Lower lobe of right lung (tissue), 2 donors: ENCODE data around the gene KLF11. TPM values are rescaled to one million over a fixed set of nuclear protein-coding genes. Genes with fewer than 3 reads are reported as not detected.
A peak's percentile ranks its signal among the peaks of the same experiment; 100 is the strongest.

Experiments
- ATAC-seq, 2 donors: fragments of 200-7000 bp; cut with Tn5 transposase; one replicate each; pipeline ENCODE4 v1.9.1; 2020 to 2022; ENCODE audit warnings: mild to moderate bottlenecking in 2 of 2, moderate library complexity in 2 of 2
- DNase-seq: peaks from one replicate; pipeline ENCODE4 v3.0.0-alpha.2; 2020
- H3K27ac ChIP-seq: fragments of 200-600 bp; one replicate; pipeline ENCODE4 v1.8.0; 2022
- H3K27me3 ChIP-seq: fragments of 200-600 bp; one replicate; pipeline ENCODE4 v1.8.0; 2022; ENCODE audit warnings: low read depth
- H3K36me3 ChIP-seq: fragments of 200-600 bp; one replicate; pipeline ENCODE4 v1.8.0; 2022; ENCODE audit warnings: mild to moderate bottlenecking
- H3K4me1 ChIP-seq: fragments of 200-600 bp; one replicate; pipeline ENCODE4 v1.8.0; 2022
- H3K4me3 ChIP-seq: fragments of 200-600 bp; one replicate; pipeline ENCODE4 v1.8.0; 2022; ENCODE audit warnings: mild to moderate bottlenecking
- H3K9me3 ChIP-seq: fragments of 200-600 bp; one replicate; pipeline ENCODE4 v1.8.0; 2022
- intact Hi-C: fragments of 100-400 bp; cut with DNase I; formaldehyde crosslinking; loops from one replicate; pipeline ENCODE4 v1.11.0; 2022
- total RNA-seq: library from RNA; stranded (reverse); fragmentation: NEBNext Ultra II Directional; extraction: Animal tissue kit (Norgen Biotek cat#: 25700); gene quantifications from one replicate; pipeline ENCODE4 v1.2.1, GENCODE V29; 2021
- TF ChIP-seq, protein P1 (sequence below): fragments of 200-600 bp; IDR thresholded peaks from one replicate; pipeline ENCODE4 v1.8.0; 2022; ENCODE audit warnings: antibody characterized with exemption, mild to moderate bottlenecking
- donor health status: DM: no; HTN: yes; CAD: no; lungs with severe emphysema.

The KLF11 gene
- total RNA-seq, 1 donor from 2014 or later: 40.8 TPM

DNA sequence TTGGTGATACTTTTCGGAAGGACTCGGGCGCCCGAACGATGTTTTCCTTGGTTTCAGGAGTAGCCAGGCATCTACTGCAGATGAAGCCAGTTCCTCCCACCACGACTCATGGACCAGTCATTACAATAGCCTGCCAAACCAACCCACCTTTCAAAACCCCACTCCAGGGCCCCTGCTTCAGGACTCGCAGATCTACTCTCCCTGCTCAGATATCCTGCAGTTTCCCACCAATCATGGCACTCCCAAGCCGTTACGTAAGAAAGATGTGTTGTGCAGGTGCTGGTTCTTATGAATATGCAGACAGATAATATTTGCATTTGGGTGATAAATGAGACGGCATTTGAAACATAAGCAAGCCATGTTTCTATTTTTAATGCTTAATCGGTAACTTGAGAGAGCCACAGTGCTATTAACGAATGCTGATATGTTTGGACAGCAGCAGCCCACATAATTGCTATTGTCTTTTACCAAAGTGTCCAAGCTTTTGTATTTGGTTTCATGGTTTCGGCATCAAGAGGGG, 40.4 kb downstream of the KLF11 start:
- TF ChIP-seq, protein P1, sequence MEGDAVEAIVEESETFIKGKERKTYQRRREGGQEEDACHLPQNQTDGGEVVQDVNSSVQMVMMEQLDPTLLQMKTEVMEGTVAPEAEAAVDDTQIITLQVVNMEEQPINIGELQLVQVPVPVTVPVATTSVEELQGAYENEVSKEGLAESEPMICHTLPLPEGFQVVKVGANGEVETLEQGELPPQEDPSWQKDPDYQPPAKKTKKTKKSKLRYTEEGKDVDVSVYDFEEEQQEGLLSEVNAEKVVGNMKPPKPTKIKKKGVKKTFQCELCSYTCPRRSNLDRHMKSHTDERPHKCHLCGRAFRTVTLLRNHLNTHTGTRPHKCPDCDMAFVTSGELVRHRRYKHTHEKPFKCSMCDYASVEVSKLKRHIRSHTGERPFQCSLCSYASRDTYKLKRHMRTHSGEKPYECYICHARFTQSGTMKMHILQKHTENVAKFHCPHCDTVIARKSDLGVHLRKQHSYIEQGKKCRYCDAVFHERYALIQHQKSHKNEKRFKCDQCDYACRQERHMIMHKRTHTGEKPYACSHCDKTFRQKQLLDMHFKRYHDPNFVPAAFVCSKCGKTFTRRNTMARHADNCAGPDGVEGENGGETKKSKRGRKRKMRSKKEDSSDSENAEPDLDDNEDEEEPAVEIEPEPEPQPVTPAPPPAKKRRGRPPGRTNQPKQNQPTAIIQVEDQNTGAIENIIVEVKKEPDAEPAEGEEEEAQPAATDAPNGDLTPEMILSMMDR: no peak
- H3K36me3 ChIP-seq: no peaks in the 10 kb centered on the region
- ATAC-seq (no peak), DNase-seq (no peak)
- peaks cover 51% of the 10 kb centered on the region for H3K27me3 ChIP-seq
- H3K9me3 ChIP-seq: no peaks in the 10 kb centered on the region
- no peak overlapping the region for H3K27ac ChIP-seq
- peaks cover 17% of the 10 kb centered on the region for H3K4me1 ChIP-seq
- H3K4me3 ChIP-seq: no peak overlapping the region
- intact Hi-C loops: no loop called here

DNA sequence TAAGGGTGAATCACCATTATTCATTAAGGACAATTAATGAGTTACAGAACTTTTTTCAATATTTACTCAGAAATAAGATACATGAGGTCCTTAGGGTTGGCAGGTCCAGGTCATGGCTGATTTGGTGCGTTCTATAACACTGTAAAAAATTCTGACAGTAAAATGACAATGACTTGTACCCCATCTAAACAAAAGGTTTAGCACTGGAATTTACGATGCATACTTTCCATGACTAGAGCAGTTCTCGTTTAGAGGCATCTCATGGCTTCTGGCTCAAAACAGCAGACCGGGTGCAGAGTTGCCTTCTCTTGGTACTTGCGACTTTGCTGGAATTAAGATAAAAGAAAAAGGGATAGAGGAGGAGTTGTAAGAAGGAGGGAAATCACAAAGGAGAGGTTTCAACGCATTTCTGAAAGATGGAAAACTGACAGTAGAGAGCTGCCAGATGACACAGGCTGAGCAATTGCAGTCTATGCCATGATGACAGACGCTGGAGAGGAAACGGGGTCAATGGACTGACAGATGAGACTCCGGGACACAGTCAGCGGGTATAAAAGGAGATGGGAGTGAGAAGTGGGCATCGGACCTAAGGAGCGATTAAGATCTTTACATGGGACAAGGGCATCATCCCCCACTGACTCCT, 41.0 kb downstream of the KLF11 start:
- intact Hi-C loops: no loop called here
- Histone ChIP-seq H3K27ac (no peak overlapping the region), H3K27me3 (peaks cover 45% of the 10 kb centered on the region), H3K9me3 (no peaks in the 10 kb centered on the region), H3K36me3 (no peaks in the 10 kb centered on the region), H3K4me3 (no peak overlapping the region), H3K4me1 (peaks cover 11% of the 10 kb centered on the region)
- ATAC-seq (no peak), DNase-seq (no peak)
- TF ChIP-seq, protein P1: no peak

DNA sequence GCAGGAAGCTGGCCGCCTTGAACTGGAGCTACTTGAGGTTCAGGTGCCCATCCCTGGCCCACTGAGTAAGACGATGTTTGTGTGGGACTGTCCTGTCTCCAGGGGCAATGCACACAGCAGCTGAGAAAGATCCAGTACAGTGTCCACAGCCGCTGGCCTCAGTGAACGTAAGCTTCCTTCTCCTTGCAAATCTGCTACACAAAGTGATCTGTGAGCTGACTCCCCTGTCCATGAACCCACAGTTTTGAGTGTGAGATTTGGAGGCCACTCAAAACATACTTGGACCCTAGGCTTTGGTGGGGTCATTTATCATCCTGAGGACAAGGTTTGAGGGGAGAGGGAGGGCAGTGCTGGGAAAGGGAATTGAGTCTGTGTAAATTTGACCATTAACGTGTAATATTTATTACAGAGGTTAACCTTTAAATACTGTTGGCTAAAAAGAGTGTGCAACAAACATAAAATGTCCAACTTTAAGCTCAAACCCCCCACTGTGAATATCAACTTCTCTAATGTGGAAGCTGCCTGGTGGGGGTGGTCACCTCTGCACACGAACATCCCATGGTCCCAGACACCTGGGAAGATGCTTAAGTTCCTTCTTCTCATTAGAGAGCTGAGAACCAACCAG, 41.8 kb downstream of the KLF11 start:
- peaks cover 11% of the 10 kb centered on the region for H3K4me1 ChIP-seq
- H3K27ac ChIP-seq: no peak overlapping the region
- H3K36me3 ChIP-seq: no peaks in the 10 kb centered on the region
- ATAC-seq (no peak), DNase-seq (no peak)
- TF ChIP-seq, protein P1: no peak
- peaks cover 49% of the 10 kb centered on the region for H3K27me3 ChIP-seq
- H3K4me3 ChIP-seq: no peak overlapping the region
- no peaks in the 10 kb centered on the region for H3K9me3 ChIP-seq
- intact Hi-C loops: no loop called here

DNA sequence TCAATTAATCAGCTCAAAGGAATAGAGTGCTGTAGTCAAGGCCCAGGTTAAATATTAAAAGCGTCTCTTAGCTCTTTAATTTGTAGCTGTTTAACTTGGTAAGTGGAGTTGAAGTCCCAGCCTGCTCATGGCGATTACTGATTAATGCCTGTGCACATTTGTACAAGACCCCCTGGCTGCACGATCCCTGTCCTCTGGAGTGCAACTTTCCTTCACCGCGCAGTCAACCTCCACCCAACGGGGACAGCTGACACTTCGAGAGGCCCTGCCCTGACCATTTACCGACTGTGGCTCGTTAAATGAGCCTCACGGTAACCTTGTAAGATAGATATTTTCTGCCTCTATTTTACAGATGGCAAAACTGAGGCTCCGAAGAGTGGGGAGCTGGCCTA, 42.3 kb downstream of the KLF11 start:
- Histone ChIP-seq H3K27ac (no peak overlapping the region), H3K36me3 (no peaks in the 10 kb centered on the region), H3K4me1 (peaks cover 6% of the 10 kb centered on the region), H3K27me3 (peaks cover 46% of the 10 kb centered on the region), H3K4me3 (no peak overlapping the region), H3K9me3 (no peaks in the 10 kb centered on the region)
- intact Hi-C loops: no loop called here
- no peak for DNase-seq
- TF ChIP-seq, protein P1: no peak
- no peak for ATAC-seq

DNA sequence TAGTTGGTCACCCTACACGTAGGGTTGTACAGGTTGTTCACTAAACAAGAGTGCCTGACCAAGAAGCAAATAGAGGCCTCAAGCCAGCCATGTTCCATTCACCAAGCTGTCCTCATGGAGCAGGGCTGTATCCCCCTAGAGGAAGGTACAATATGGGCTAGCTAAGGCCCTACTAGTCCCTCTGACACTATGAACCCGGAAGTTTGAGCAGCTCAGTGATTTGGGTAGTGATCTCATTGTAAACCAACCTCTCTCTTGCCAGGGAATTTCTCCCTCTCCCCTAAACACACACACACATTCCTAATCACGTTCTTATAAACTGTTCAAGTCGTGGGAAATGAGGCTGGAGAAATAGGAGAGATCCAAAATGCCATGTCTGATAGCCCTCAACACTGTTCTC, 43.6 kb downstream of the KLF11 start:
- intact Hi-C loops: no loop called here

More for the DNA sequence above, 43.6 kb downstream of the KLF11 start:
- DNase-seq (no peak), ATAC-seq (peak; percentile 16 to 42)
- peaks cover 8% of the 10 kb centered on the region for H3K4me1 ChIP-seq
- H3K27ac ChIP-seq: no peak overlapping the region
- TF ChIP-seq, protein P1: no peak
- H3K27me3 ChIP-seq: peaks cover 45% of the 10 kb centered on the region
- no peaks in the 10 kb centered on the region for H3K9me3 ChIP-seq
- no peaks in the 10 kb centered on the region for H3K36me3 ChIP-seq
- H3K4me3 ChIP-seq: no peak overlapping the region
